Gastroesophageal sphincter (tissue), 4 donors: Measurements from ENCODE around the gene SF3B2. TPM values are rescaled to one million over a fixed set of nuclear protein-coding genes. Genes with fewer than 3 reads are reported as not detected.

ENCODE experiments used
- ATAC-seq: fragments of 150-250 bp; one replicate; pipeline ENCODE4 v1.9.1; 2016; ENCODE audit warnings: mild to moderate bottlenecking, moderate library complexity
- H3K27ac ChIP-seq, 4 donors: fragments of 200-600 bp; sonication (generic) in 3 of 4; 1 replicate in 3 of 4; 2 replicates in 1 of 4; pipeline ENCODE4 v1.5.1; 2016 to 2019
- H3K27me3 ChIP-seq: fragments of 200-600 bp; sonication (generic); one replicate; pipeline ENCODE4 v1.5.1; 2019
- H3K36me3 ChIP-seq, 2 donors: fragments of 200-600 bp; sonication (generic); one replicate each; pipeline ENCODE4 v1.5.1; 2019; ENCODE audit warnings: control low read depth in 1 of 2
- H3K4me1 ChIP-seq, 3 donors: fragments of 200-600 bp; sonication (generic); 1 replicate in 2 of 3; 2 replicates in 1 of 3; pipeline ENCODE4 v1.5.1; 2016 to 2019; ENCODE audit warnings: control low read depth in 2 of 3
- H3K4me3 ChIP-seq, 2 donors: fragments of 200-600 bp; sonication (generic); one replicate each; pipeline ENCODE4 v1.5.1; 2019; ENCODE audit warnings: mild to moderate bottlenecking in 1 of 2, moderate library complexity in 1 of 2
- H3K9me3 ChIP-seq, 3 donors: fragments of 200-600 bp; sonication (generic); one replicate each; pipeline ENCODE4 v1.5.1; 2017 to 2019; ENCODE audit warnings: control low read depth in 2 of 3
- EP300 ChIP-seq: sonication (generic); formaldehyde crosslinking; IDR thresholded peaks from one replicate; pipeline ENCODE4 v1.6.1; 2017; ENCODE audit warnings: antibody characterized with exemption, mild to moderate bottlenecking
- POLR2A ChIP-seq, 2 donors: fragments of 450-650 bp; IDR thresholded peaks; one replicate each; pipeline ENCODE4 v1.6.1; 2017; ENCODE audit warnings: antibody characterized with exemption in 2 of 2, mild to moderate bottlenecking in 2 of 2, moderate library complexity in 1 of 2
- POLR2AphosphoS5 ChIP-seq: sonication (generic); formaldehyde crosslinking; IDR thresholded peaks from one replicate; pipeline ENCODE4 v1.6.1; 2017; ENCODE audit warnings: antibody characterized with exemption
- WGBS, 2 donors: methylation state at CpG; one replicate each; pipeline ENCODE4 v1.1.5; 2018; ENCODE audit warnings: low coverage in 1 of 2; 5-methylcytosine and 5-hydroxymethylcytosine counted together
- total RNA-seq, 4 donors: library from RNA; depleted of rRNA; stranded (reverse); fragments of >200 nt; gene quantifications; one replicate each; pipeline ENCODE4 v1.1.0, GENCODE V29; 2016
- TF ChIP-seq, protein P1 (sequence below), 4 experiments: fragments of 200-600 bp in 2 of 4; fragments of 450-650 bp in 2 of 4; sonication (generic) in 1 of 4; IDR thresholded peaks; one replicate each; pipeline ENCODE4 v1.5.1; 2017 to 2019; ENCODE audit warnings: antibody characterized with exemption in 4 of 4, mild to moderate bottlenecking in 2 of 4, moderate library complexity in 2 of 4

Gene SF3B2
- total RNA-seq, 4 donors from 2014 or later: 113 to 179 (median 160) TPM

DNA sequence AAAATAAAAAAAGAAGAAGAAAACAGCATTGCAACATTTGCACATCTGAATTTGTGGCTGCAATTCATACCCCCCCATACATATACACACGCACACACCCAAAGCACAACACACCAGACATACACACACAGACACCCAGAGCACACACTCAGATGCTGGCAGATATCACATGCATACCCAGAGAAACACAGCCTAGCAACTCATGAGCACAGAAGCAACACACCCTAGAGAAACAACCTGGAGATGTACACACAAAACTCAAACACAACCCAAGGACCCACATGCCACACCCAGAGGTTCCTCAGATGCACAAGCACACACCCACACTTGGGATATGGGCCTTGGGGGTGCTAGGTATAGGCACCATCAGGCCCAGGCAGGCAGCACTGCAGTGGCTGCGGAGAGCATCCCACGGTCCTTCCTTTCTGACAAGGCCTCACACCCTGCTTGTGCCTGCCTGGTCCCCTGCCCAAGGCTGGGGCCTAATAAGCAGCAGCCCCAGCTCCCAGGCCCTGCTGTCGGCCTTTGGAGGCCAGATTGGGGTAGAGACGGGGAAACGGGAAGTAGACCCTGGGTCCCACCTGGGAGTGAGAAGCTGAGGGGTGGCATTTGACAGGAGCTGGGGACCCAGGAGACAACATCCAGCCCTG is 37.2 kb upstream of the SF3B2 start:
- no peak overlapping the region for H3K27ac ChIP-seq
- H3K27me3 ChIP-seq: peaks cover 40% of the 10 kb centered on the region
- no peak for ATAC-seq
- WGBS, 2 donors: 85 to 100% methylated on average over 1 to 2 of the region's 6 CpGs
- TF ChIP-seq, protein P1, sequence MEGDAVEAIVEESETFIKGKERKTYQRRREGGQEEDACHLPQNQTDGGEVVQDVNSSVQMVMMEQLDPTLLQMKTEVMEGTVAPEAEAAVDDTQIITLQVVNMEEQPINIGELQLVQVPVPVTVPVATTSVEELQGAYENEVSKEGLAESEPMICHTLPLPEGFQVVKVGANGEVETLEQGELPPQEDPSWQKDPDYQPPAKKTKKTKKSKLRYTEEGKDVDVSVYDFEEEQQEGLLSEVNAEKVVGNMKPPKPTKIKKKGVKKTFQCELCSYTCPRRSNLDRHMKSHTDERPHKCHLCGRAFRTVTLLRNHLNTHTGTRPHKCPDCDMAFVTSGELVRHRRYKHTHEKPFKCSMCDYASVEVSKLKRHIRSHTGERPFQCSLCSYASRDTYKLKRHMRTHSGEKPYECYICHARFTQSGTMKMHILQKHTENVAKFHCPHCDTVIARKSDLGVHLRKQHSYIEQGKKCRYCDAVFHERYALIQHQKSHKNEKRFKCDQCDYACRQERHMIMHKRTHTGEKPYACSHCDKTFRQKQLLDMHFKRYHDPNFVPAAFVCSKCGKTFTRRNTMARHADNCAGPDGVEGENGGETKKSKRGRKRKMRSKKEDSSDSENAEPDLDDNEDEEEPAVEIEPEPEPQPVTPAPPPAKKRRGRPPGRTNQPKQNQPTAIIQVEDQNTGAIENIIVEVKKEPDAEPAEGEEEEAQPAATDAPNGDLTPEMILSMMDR (IDR thresholded peaks at IDR 0.05): no peak
- TF ChIP-seq POLR2AphosphoS5 (no peak), EP300 (no peak), POLR2A (IDR thresholded peaks at IDR 0.05) (no peak)
- H3K9me3 ChIP-seq: no peaks in the 10 kb centered on the region
- H3K4me1 ChIP-seq: peaks cover 0 to 9% (median 0%) of the 10 kb centered on the region in 3 donors
- H3K4me3 ChIP-seq: no peak overlapping the region
- no peaks in the 10 kb centered on the region for H3K36me3 ChIP-seq

DNA sequence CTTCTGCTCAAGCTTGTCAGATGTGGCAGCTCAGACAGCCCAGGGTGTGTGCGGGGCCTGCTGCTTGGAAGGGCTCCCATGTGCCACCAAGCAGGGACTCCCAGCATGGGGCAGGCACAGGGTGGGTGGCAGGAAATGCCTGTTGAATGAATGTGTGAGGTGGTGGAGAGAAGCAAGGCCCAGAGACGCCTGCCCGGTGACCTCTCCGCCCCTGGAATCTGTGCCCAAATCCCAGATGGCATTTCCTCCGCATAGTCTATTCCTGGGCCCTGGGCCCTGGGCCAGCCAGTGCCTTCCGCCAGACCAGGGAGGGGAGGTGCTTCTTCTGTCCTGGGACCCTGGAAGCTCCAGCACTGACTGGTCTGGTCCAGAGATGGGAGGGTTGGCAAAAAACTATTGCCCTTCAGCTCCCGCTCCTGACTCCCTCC is 36.7 kb upstream of the SF3B2 start:
- WGBS, 2 donors: 64 to 100% methylated on average over 1 to 4 of the region's 7 CpGs
- Histone ChIP-seq H3K4me1 (peaks cover 0 to 9% (median 0%) of the 10 kb centered on the region in 3 donors), H3K27me3 (peaks cover 43% of the 10 kb centered on the region), H3K27ac (no peak overlapping the region), H3K9me3 (no peaks in the 10 kb centered on the region), H3K4me3 (no peak overlapping the region), H3K36me3 (no peaks in the 10 kb centered on the region)
- peak; percentile 24 for ATAC-seq
- TF ChIP-seq POLR2AphosphoS5 (no peak), POLR2A (IDR thresholded peaks at IDR 0.05) (no peak), EP300 (no peak)
- TF ChIP-seq, protein P1 (IDR thresholded peaks at IDR 0.05): no peak

DNA sequence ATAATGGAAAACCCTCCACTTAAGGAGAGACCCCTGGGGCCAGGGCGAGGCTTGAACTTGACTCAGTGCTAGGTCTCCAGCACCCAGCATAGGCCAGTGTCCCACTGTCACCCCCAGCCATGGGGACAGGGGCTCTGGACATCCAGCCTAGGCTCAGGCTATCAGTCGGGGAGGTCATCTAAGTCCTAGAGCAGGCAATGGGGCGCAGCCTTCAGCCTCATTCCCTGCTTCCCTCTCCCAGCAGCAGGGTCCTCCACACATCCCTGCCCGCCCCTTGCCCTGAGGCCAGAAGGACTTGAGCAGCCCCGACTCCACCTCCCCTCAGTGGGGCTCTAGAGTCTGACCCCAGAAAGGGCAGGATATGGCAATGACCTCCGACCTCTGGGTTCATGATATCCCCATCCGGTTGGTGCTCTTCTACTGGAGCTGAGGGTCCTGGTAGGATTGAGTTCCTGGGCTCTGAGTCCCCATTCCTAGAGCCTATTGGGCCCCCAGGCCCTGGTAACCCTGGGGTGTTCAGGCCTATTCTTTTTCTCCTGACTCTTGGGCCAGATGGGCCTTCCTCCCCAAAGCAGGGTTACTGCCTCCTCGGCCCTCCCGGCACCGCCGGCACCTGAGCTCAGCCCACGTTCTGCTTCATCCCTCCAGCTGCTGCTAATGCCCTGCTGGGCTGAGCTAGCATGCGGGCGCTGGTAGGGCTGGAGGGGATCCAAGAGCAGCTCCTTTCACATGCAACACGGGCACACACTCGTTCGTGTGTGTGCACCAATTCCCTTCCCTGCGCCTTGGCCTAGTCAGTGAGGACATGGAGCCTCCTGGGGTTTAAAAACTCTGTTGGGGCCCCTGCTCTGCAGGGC is 36.0 kb upstream of the SF3B2 start:
- H3K27me3 ChIP-seq: peaks cover 43% of the 10 kb centered on the region
- peaks cover 0 to 9% (median 0%) of the 10 kb centered on the region in 3 donors for H3K4me1 ChIP-seq
- H3K27ac ChIP-seq: no peak overlapping the region
- 74% methylated on average over 5 of the region's 18 CpGs; no CpG with 5 or more reads in 1 of the 2 donors for WGBS, 2 donors
- no peak overlapping the region for H3K4me3 ChIP-seq
- H3K36me3 ChIP-seq: no peaks in the 10 kb centered on the region
- ATAC-seq: no peak
- TF ChIP-seq EP300 (no peak), POLR2AphosphoS5 (no peak), POLR2A (IDR thresholded peaks at IDR 0.05) (no peak)
- TF ChIP-seq, protein P1 (IDR thresholded peaks at IDR 0.05): no peak
- no peaks in the 10 kb centered on the region for H3K9me3 ChIP-seq

DNA sequence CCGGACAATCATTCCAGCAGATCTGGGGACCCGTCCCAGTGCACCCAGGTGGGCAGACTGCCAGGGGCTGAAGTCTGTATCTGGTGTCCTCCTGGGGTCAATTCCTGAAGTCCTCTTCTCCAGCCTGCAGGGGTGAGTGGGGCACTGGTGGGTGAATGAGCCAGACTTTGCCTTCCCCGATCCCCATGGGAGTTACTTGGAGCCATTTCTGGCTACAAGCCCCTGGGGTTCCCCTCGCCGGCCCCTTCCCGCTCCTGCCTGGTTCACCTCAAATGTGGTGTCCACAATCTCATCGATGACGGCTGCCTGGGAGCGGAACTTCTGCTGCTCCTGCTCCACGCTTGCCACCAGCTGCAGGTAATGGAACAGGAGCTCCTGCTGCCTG is 35.4 kb upstream of the SF3B2 start:
- no CpG with 5 or more reads among the region's 10 CpGs for WGBS, 2 donors
- Histone ChIP-seq H3K4me1 (peaks cover 0 to 7% (median 0%) of the 10 kb centered on the region in 3 donors), H3K36me3 (no peaks in the 10 kb centered on the region), H3K9me3 (no peaks in the 10 kb centered on the region), H3K27me3 (peaks cover 38% of the 10 kb centered on the region), H3K4me3 (no peak overlapping the region), H3K27ac (no peak overlapping the region)
- no peak for ATAC-seq
- no peak for TF ChIP-seq EP300
- TF ChIP-seq, protein P1 (IDR thresholded peaks at IDR 0.05): no peak
- TF ChIP-seq POLR2AphosphoS5: no peak
- no peak for TF ChIP-seq POLR2A (IDR thresholded peaks at IDR 0.05)
